SK-N-SH (cell line): ENCODE results near the gene CLTCL1. TPM values are rescaled to one million over a fixed set of nuclear protein-coding genes. Genes with fewer than 3 reads are reported as not detected.

Experiments used
- CTCF ChIA-PET: fragments of 300-600, 350-600 bp; formaldehyde crosslinking; extraction: SDS; loops from one replicate; lab custom pipeline; 2021; lab: Yijun Ruan, JAX
- POLR2A ChIA-PET: fragments of 350-600 bp; sonication (Branson Sonifier 250); formaldehyde crosslinking; extraction: SDS; loops from one replicate; lab custom pipeline; 2020; ENCODE audit warnings: antibody characterized with exemption, inconsistent platforms; lab: Yijun Ruan, JAX
- DNase-seq: peaks from one replicate; pipeline ENCODE4 v3.0.0; 2012
- H2AFZ ChIP-seq: fragments of 200-600 bp; sonication (generic); 2 replicates; pipeline ENCODE4 v1.8.1; 2016; ENCODE audit warnings: antibody characterized with exemption, mild to moderate bottlenecking, low read depth
- H3F3A ChIP-seq: fragments of 200-600 bp; sonication (generic); replicated peaks from 2 replicates; pipeline ENCODE3; 2016; ENCODE audit warnings: antibody characterized with exemption, mild to moderate bottlenecking; ENCODE audit not compliant: insufficient read depth
- H3K27ac ChIP-seq, 2 experiments: fragments of 200-500 bp in 1 of 2; fragments of 200-600 bp in 1 of 2; sonication (Bioruptor generic) in 1 of 2; sonication (generic), shearing (Covaris generic) in 1 of 2; 2 replicates each; pipeline versions ENCODE4 v1.5.1 to v1.6.1; 2014 to 2016; ENCODE audit warnings: low read depth in 2 of 2, inconsistent platforms in 1 of 2, low read length in 1 of 2, mild to moderate bottlenecking in 1 of 2, mixed read lengths in 1 of 2
- H3K27me3 ChIP-seq: fragments of 200-600 bp; sonication (generic), shearing (Covaris generic); 2 replicates; pipeline ENCODE4 v1.6.1; 2016; ENCODE audit warnings: mixed run types; ENCODE audit not compliant: insufficient read depth
- H3K36me3 ChIP-seq, 2 experiments: fragments of 200-500 bp in 1 of 2; fragments of 200-600 bp in 1 of 2; sonication (Bioruptor generic) in 1 of 2; sonication (generic) in 1 of 2; replicated peaks in 1 of 2; 2 replicates each; pipeline versions ENCODE3 to v1.5.1; 2014 to 2016; ENCODE audit warnings: low read length in 1 of 2, mild to moderate bottlenecking in 1 of 2; ENCODE audit not compliant: insufficient read depth in 2 of 2, control insufficient read depth in 1 of 2
- H3K4me1 ChIP-seq, 2 experiments: fragments of 200-500 bp in 1 of 2; fragments of 200-600 bp in 1 of 2; sonication (Bioruptor generic) in 1 of 2; sonication (generic), shearing (Covaris generic) in 1 of 2; 2 replicates each; pipeline versions ENCODE4 v1.5.1 to v1.6.1; 2014 to 2016; ENCODE audit warnings: low read depth in 1 of 2, low read length in 1 of 2, mixed run types in 1 of 2; ENCODE audit not compliant: insufficient read depth in 2 of 2, control insufficient read depth in 1 of 2
- H3K4me2 ChIP-seq: fragments of 200-600 bp; sonication (generic), shearing (Covaris generic); 2 replicates; pipeline ENCODE4 v1.6.1; 2017; ENCODE audit warnings: mixed run types
- H3K4me3 ChIP-seq, 2 experiments: fragments of 200-500 bp in 1 of 2; fragments of 200-600 bp in 1 of 2; sonication (Bioruptor generic) in 1 of 2; sonication (generic), shearing (Covaris generic) in 1 of 2; 2 replicates each; pipeline versions ENCODE4 v1.5.1 to v1.8.1; 2014 to 2016; ENCODE audit warnings: low read depth in 2 of 2, inconsistent platforms in 1 of 2, low read length in 1 of 2, mild to moderate bottlenecking in 1 of 2, mixed read lengths in 1 of 2, moderate library complexity in 1 of 2
- H3K79me2 ChIP-seq: fragments of 200-600 bp; sonication (generic); 2 replicates; pipeline ENCODE4 v1.8.1; 2017; ENCODE audit warnings: mild to moderate bottlenecking; ENCODE audit not compliant: insufficient read depth
- H3K9ac ChIP-seq: fragments of 200-600 bp; sonication (generic); 2 replicates; pipeline ENCODE4 v1.6.1; 2017; ENCODE audit warnings: mixed run types
- H3K9me2 ChIP-seq: fragments of 200-600 bp; sonication (generic); 2 replicates; pipeline ENCODE4 v1.6.1; 2017; ENCODE audit warnings: mixed run types
- H3K9me3 ChIP-seq: fragments of 200-600 bp; sonication (generic); 2 replicates; pipeline ENCODE4 v1.6.1; 2017; ENCODE audit warnings: mixed run types, mild to moderate bottlenecking, moderate library complexity
- H4K20me1 ChIP-seq: fragments of 200-600 bp; sonication (generic); 2 replicates; pipeline ENCODE4 v1.6.1; 2017; ENCODE audit warnings: mild to moderate bottlenecking, mixed run types; ENCODE audit not compliant: insufficient read depth
- CHD2 ChIP-seq: fragments of 150-350 bp; IDR thresholded peaks from 2 replicates; pipeline ENCODE4 v1.6.1; 2018; ENCODE audit warnings: low read length; ENCODE audit not compliant: partially characterized antibody
- EZH2phosphoT487 ChIP-seq: fragments of 200-600 bp; sonication (generic); IDR thresholded peaks from 2 replicates; pipeline ENCODE4 v1.6.1; 2017; ENCODE audit warnings: low read depth, mixed run types, mild to moderate bottlenecking, antibody characterized with exemption, moderate library complexity, borderline replicate concordance
- FOSL2 ChIP-seq: IDR thresholded peaks from 2 replicates; pipeline ENCODE4 v1.4.0; 2012; ENCODE audit warnings: low read depth, mild to moderate bottlenecking, moderate library complexity, borderline replicate concordance
- IRF3 ChIP-seq: fragments of 150-350 bp; IDR thresholded peaks from 2 replicates; pipeline ENCODE4 v1.6.1; 2016; ENCODE audit warnings: mild to moderate bottlenecking, low read depth, low read length
- JUND ChIP-seq: IDR thresholded peaks from 2 replicates; pipeline ENCODE4 v1.4.0; 2012
- NFIC ChIP-seq: IDR thresholded peaks from 2 replicates; pipeline ENCODE4 v1.4.0; 2012; ENCODE audit warnings: borderline replicate concordance
- NRF1 ChIP-seq: IDR thresholded peaks from 2 replicates; pipeline ENCODE4 v1.6.1; 2012; ENCODE audit warnings: low read depth, mild to moderate bottlenecking, low read length
- RAD21 ChIP-seq: IDR thresholded peaks from 2 replicates; pipeline ENCODE4 v1.6.1; 2012; ENCODE audit warnings: mild to moderate bottlenecking, low read length
- REST ChIP-seq: IDR thresholded peaks from 2 replicates; pipeline ENCODE4 v1.6.1; 2012; ENCODE audit warnings: mild to moderate bottlenecking, low read depth, low read length, moderate library complexity
- RFX5 ChIP-seq: IDR thresholded peaks from 2 replicates; pipeline ENCODE4 v1.6.1; 2012; ENCODE audit warnings: mild to moderate bottlenecking, improper control_type of control experiment, low read length
- SIN3A ChIP-seq: IDR thresholded peaks from 2 replicates; pipeline ENCODE4 v1.6.1; 2012; ENCODE audit warnings: low read depth, mild to moderate bottlenecking, low read length, moderate library complexity, borderline replicate concordance
- SMC3 ChIP-seq: IDR thresholded peaks from 2 replicates; pipeline ENCODE4 v1.6.1; 2012; ENCODE audit warnings: low read depth, low read length, improper control_type of control experiment
- USF2 ChIP-seq: fragments of 150-350 bp; IDR thresholded peaks from 2 replicates; pipeline ENCODE4 v1.6.1; 2017; ENCODE audit warnings: antibody characterized with exemption, low read length, low read depth, borderline replicate concordance
- YY1 ChIP-seq: IDR thresholded peaks from 2 replicates; pipeline ENCODE4 v1.4.0; 2012; ENCODE audit warnings: low read depth, mild to moderate bottlenecking
- WGBS: methylation state at CpG from one replicate; pipeline ENCODE4 v1.1.6; 2017; ENCODE audit warnings: low lambda C conversion rate; 5-methylcytosine and 5-hydroxymethylcytosine counted together
- polyA plus RNA-seq, 3 experiments: library from polyadenylated mRNA; depleted of rRNA; stranded (reverse); fragments of >200 nt; gene quantifications; 2 replicates each; pipeline ENCODE4 v1.2.3, GENCODE V29; 2012

Gene CLTCL1
- polyA plus RNA-seq, 1 of the 3 experiments (the other 2 are of a cell fraction) = 6.7 TPM

- DNase-seq = no peak
- POLR2A ChIA-PET = interaction anchor here (2.2 kb wide), 1 partner anchor 27 kb away, joined by 6 read pairs; no protein-coding TSS in a partner anchor
Measured at GRCh38 chr22:19180234-19180633, 111.3 kb downstream of the CLTCL1 start.

More at GRCh38 chr22:19180234-19180633, 111.3 kb downstream of the CLTCL1 start:
- WGBS = no CpG with 5 or more reads among the region's 9 CpGs
- Histone ChIP-seq H3F3A (peaks cover 4% of the 10 kb centered on the region), H2AFZ (no peak overlapping the region), H3K4me1 (peaks cover 11 to 34% of the 10 kb centered on the region in 2 experiments; a peak in 1 of 4 replicates), H3K9ac (no peak overlapping the region), H3K36me3 (peaks cover 0 to 9% of the 10 kb centered on the region in 2 experiments), H3K9me3 (no peaks in the 10 kb centered on the region), H3K9me2 (no peaks in the 10 kb centered on the region), H3K4me2 (no peak overlapping the region), H3K27ac (no peak overlapping the region), H3K4me3 (no peak overlapping the region), H3K27me3 (no peaks in the 10 kb centered on the region), H3K79me2 (peaks cover 23% of the 10 kb centered on the region), H4K20me1 (0 out of 2 replicates have a peak, but pooled peaks cover 4% of the 10 kb centered on the region)
- TF ChIP-seq SIN3A (no peak), EZH2phosphoT487 (no peak), REST (no peak), FOSL2 (no peak), RFX5 (no peak), NFIC (no peak), CHD2 (no peak), IRF3 (no peak), JUND (no peak), USF2 (no peak), YY1 (no peak), SMC3 (no peak), NRF1 (no peak), RAD21 (no peak)
- CTCF ChIA-PET = interaction anchor here (0.6 to 3.0 kb wide), 17 partner anchors 15 to 450 kb away, joined by 3 to 28 read pairs (median 5); partner anchors contain the start of genes C22orf39, CDC45, CLTCL1 and HIRA
